HepG2 (cell line): ENCODE measurements around the gene RNMT. TPM values are rescaled to one million over a fixed set of nuclear protein-coding genes. Genes with fewer than 3 reads are reported as not detected.

ENCODE experiments used
- CBX5 ChIP-seq: sonication (generic); formaldehyde crosslinking; IDR thresholded peaks from 2 replicates; pipeline ENCODE4 v1.4.0; 2020; ENCODE audit warnings: missing genetic modification reagents, borderline replicate concordance
- CC2D1A ChIP-seq: sonication (generic); formaldehyde crosslinking; IDR thresholded peaks from 2 replicates; pipeline ENCODE4 v1.8.1; 2023; ENCODE audit warnings: mild to moderate bottlenecking, missing genetic modification reagents
- CCDC6 ChIP-seq: sonication (generic); formaldehyde crosslinking; IDR thresholded peaks from 2 replicates; pipeline ENCODE4 v1.8.1; 2022; ENCODE audit warnings: mild to moderate bottlenecking, missing genetic modification reagents, moderate library complexity
- DR1 ChIP-seq: sonication (generic); formaldehyde crosslinking; IDR thresholded peaks from 2 replicates; pipeline ENCODE4 v1.8.0; 2021; ENCODE audit warnings: mild to moderate bottlenecking, missing genetic modification reagents, inconsistent platforms
- HHEX ChIP-seq: IDR thresholded peaks from 2 replicates; pipeline ENCODE4 v1.6.1; 2016; ENCODE audit warnings: control low read depth
- MAFK ChIP-seq, 2 experiments: IDR thresholded peaks in 1 of 2; conservative IDR thresholded peaks in 1 of 2; 2 replicates each; pipeline ENCODE4 v1.6.1; 2011; ENCODE audit warnings: improper control_type of control experiment in 2 of 2, low read length in 2 of 2
- MEF2D ChIP-seq: sonication (generic); formaldehyde crosslinking; IDR thresholded peaks from 2 replicates; pipeline ENCODE4 v1.5.1; 2020; ENCODE audit warnings: mild to moderate bottlenecking, missing genetic modification reagents
- NFRKB ChIP-seq: fragments of 450-650 bp; IDR thresholded peaks from 2 replicates; pipeline ENCODE4 v1.6.1; 2017
- REXO4 ChIP-seq: sonication (generic); formaldehyde crosslinking; IDR thresholded peaks from 2 replicates; pipeline ENCODE4 v1.8.0; 2022; ENCODE audit warnings: missing genetic modification reagents, mild to moderate bottlenecking, borderline replicate concordance
- TBL1XR1 ChIP-seq: fragments of 150-350 bp; IDR thresholded peaks from 2 replicates; pipeline ENCODE4 v1.6.1; 2014; ENCODE audit warnings: borderline replicate concordance, low read length; ENCODE audit not compliant: partially characterized antibody
- TP53 ChIP-seq: sonication (generic); formaldehyde crosslinking; conservative IDR thresholded peaks from 2 replicates; pipeline ENCODE4 v1.4.0; 2020; ENCODE audit warnings: missing genetic modification reagents
- XBP1 ChIP-seq: sonication (generic); formaldehyde crosslinking; IDR thresholded peaks from 2 replicates; pipeline ENCODE4 v1.5.0; 2020; ENCODE audit warnings: missing genetic modification reagents
- YEATS4 ChIP-seq: sonication (generic); formaldehyde crosslinking; IDR thresholded peaks from 2 replicates; pipeline ENCODE4 v1.4.0; 2020; ENCODE audit warnings: missing genetic modification reagents, borderline replicate concordance
- ZNF296 ChIP-seq: sonication (generic); formaldehyde crosslinking; conservative IDR thresholded peaks from 2 replicates; pipeline ENCODE4 v1.5.0; 2020; ENCODE audit warnings: mild to moderate bottlenecking, missing genetic modification reagents
- ZNF562 ChIP-seq: sonication (generic); formaldehyde crosslinking; IDR thresholded peaks from 2 replicates; pipeline ENCODE4 v1.8.0; 2022; ENCODE audit warnings: missing genetic modification reagents, borderline replicate concordance
- ZNF572 ChIP-seq: sonication (generic); formaldehyde crosslinking; IDR thresholded peaks from 2 replicates; pipeline ENCODE4 v1.5.1; 2020; ENCODE audit warnings: mild to moderate bottlenecking, missing genetic modification reagents
- ZNF709 ChIP-seq: sonication (generic); formaldehyde crosslinking; IDR thresholded peaks from 2 replicates; pipeline ENCODE4 v1.5.0; 2020; ENCODE audit warnings: mild to moderate bottlenecking, missing genetic modification reagents
- ZNF839 ChIP-seq: sonication (generic); formaldehyde crosslinking; IDR thresholded peaks from 2 replicates; pipeline ENCODE4 v1.4.0; 2020; ENCODE audit warnings: missing genetic modification reagents, mild to moderate bottlenecking, borderline replicate concordance
- polyA plus RNA-seq, 8 experiments: library from polyadenylated mRNA; depleted of rRNA in 3 of 8; stranded (reverse) in 7 of 8; unstranded in 1 of 8; fragments of >200 nt; fragmentation: Illumina TruSeq in 4 of 8; extraction: Trizol in 4 of 8; gene quantifications; 2 replicates each; pipeline versions ENCODE4 v1.2.1 to v1.2.3, GENCODE V29; 2011 to 2016; ENCODE audit warnings: low read depth in 4 of 8, missing spikeins in 1 of 8, mixed read lengths in 1 of 8; ENCODE audit not compliant: insufficient read depth in 1 of 8
- total RNA-seq, 5 experiments: library from RNA; depleted of rRNA; stranded (reverse); fragments of >200 nt; fragmentation: Illumina TruSeq; extraction: Trizol; gene quantifications; 2 replicates each; pipeline ENCODE4 v1.2.3, GENCODE V29; 2016; ENCODE audit warnings: low read depth in 1 of 5
- TF ChIP-seq, protein P1 (sequence below): sonication (generic); formaldehyde crosslinking; IDR thresholded peaks from 2 replicates; pipeline ENCODE4 v1.8.0; 2023; ENCODE audit warnings: mild to moderate bottlenecking, missing genetic modification reagents
- TF ChIP-seq, protein P2 (sequence below): IDR thresholded peaks from 2 replicates; pipeline ENCODE4 v1.6.1; 2016; ENCODE audit warnings: mild to moderate bottlenecking, missing biosample characterization, missing genetic modification reagents
- TF ChIP-seq, protein P3 (sequence below): IDR thresholded peaks from 2 replicates; pipeline ENCODE4 v1.6.1; 2016; ENCODE audit warnings: missing compliant biosample characterization, missing genetic modification reagents, borderline replicate concordance
- TF ChIP-seq, protein P4 (sequence below): sonication (generic); formaldehyde crosslinking; conservative IDR thresholded peaks from 2 replicates; pipeline ENCODE4 v1.8.0; 2022; ENCODE audit warnings: missing genetic modification reagents
- TF ChIP-seq, protein P5 (sequence below): sonication (generic); formaldehyde crosslinking; IDR thresholded peaks from 2 replicates; pipeline ENCODE4 v1.8.0; 2022; ENCODE audit warnings: mild to moderate bottlenecking, missing genetic modification reagents, moderate library complexity

Gene RNMT
- total and polyA plus RNA-seq, 2 of the 13 experiments (the other 11 are each of a cell fraction or from before 2014, with no cell fraction given), result 22.9 to 24.4 TPM

DNA sequence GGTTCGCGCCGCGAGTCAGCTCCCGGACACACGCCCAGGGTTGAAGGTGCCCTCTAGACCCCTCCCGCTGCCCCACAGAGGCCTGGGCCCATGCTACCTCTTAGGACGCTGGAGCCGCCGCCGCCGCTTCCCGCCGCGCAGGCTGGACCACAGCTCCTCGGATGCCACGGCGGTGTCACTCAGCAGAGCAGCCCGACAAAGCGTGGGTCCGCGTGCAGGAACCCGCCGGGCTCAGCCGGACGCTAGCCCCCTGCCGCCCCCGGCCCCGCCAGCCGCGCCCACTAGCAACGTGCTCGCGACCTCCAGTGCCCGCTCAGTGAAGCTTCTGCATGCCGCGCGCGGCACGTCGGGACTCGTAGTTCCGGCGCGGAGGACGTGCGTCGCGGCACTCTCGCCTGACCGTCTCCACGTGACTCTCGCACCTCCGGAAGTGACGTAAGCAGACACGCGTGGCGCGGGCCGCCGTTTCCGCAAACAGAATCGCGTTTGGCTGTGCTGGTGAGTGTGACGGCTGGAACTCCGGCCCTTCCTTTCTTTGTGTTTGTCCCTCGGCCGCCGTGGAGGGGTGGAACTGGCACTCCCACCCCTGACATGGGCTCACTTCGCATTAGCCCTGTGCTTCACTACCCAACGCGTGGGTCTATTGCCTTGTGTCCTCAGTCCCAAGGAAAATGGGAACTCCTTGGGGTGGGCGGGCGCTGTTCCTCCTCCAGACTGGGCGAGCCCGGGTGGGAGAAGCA lies at the start of gene RNMT, which contains the start of gene FAM210A (continued):
- TF ChIP-seq ZNF709 (peak; percentile 88; the same call in 1 of the 2 replicates), TBL1XR1 (no peak), ZNF572 (CRISPR knock-in tag) (peak; percentile 55; the same call in 1 of the 2 replicates), ZNF296 (no peak), MAFK (conservative IDR thresholded peaks at IDR 0.05 in 1 of 2, IDR thresholded peaks at IDR 0.05 in 1 of 2; ENCODE audit: low read length in 2 of 2) (no peak), ZNF562 (CRISPR knock-in tag) (no peak), ZNF839 (CRISPR knock-in tag) (no peak), REXO4 (CRISPR knock-in tag) (peak; percentile 18; the same call in 1 of the 2 replicates), NFRKB (no peak), XBP1 (no peak), CCDC6 (CRISPR knock-in tag) (no peak), DR1 (CRISPR knock-in tag) (peak; percentile 80), MEF2D (CRISPR knock-in tag) (peak; percentile 66; the same call in 1 of the 2 replicates), HHEX (no peak), CBX5 (CRISPR knock-in tag) (peak; percentile 92; the same call in 1 of the 2 replicates), YEATS4 (peak; percentile 99), CC2D1A (CRISPR knock-in tag) (no peak), TP53 (CRISPR knock-in tag) (no peak; the same call in 1 of the 2 replicates)
- TF ChIP-seq, protein P1, sequence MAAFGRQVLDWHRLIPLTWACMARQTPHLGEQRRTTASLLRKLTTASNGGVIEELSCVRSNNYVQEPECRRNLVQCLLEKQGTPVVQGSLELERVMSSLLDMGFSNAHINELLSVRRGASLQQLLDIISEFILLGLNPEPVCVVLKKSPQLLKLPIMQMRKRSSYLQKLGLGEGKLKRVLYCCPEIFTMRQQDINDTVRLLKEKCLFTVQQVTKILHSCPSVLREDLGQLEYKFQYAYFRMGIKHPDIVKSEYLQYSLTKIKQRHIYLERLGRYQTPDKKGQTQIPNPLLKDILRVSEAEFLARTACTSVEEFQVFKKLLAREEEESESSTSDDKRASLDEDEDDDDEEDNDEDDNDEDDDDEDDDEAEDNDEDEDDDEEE (CRISPR knock-in tag), result peak; percentile 87; the same call in 1 of the 2 replicates
- TF ChIP-seq, protein P2, sequence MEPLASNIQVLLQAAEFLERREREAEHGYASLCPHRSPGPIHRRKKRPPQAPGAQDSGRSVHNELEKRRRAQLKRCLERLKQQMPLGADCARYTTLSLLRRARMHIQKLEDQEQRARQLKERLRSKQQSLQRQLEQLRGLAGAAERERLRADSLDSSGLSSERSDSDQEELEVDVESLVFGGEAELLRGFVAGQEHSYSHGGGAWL (CRISPR knock-in tag), result peak; percentile 92
- TF ChIP-seq, protein P3, sequence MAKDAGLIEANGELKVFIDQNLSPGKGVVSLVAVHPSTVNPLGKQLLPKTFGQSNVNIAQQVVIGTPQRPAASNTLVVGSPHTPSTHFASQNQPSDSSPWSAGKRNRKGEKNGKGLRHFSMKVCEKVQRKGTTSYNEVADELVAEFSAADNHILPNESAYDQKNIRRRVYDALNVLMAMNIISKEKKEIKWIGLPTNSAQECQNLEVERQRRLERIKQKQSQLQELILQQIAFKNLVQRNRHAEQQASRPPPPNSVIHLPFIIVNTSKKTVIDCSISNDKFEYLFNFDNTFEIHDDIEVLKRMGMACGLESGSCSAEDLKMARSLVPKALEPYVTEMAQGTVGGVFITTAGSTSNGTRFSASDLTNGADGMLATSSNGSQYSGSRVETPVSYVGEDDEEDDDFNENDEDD, result peak; percentile 94
- TF ChIP-seq, protein P4, sequence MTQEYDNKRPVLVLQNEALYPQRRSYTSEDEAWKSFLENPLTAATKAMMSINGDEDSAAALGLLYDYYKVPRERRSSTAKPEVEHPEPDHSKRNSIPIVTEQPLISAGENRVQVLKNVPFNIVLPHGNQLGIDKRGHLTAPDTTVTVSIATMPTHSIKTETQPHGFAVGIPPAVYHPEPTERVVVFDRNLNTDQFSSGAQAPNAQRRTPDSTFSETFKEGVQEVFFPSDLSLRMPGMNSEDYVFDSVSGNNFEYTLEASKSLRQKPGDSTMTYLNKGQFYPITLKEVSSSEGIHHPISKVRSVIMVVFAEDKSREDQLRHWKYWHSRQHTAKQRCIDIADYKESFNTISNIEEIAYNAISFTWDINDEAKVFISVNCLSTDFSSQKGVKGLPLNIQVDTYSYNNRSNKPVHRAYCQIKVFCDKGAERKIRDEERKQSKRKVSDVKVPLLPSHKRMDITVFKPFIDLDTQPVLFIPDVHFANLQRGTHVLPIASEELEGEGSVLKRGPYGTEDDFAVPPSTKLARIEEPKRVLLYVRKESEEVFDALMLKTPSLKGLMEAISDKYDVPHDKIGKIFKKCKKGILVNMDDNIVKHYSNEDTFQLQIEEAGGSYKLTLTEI (CRISPR knock-in tag), result no peak
- TF ChIP-seq, protein P5, sequence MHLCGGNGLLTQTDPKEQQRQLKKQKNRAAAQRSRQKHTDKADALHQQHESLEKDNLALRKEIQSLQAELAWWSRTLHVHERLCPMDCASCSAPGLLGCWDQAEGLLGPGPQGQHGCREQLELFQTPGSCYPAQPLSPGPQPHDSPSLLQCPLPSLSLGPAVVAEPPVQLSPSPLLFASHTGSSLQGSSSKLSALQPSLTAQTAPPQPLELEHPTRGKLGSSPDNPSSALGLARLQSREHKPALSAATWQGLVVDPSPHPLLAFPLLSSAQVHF, result peak; percentile 68; the same call in 1 of the 2 replicates
